Skeletal muscle tissue (tissue), 4 donors: ENCODE results near the gene DCUN1D1. TPM values are rescaled to one million over a fixed set of nuclear protein-coding genes. Genes with fewer than 3 reads are reported as not detected.

Experiments
- H3K27ac ChIP-seq: one replicate; pipeline ENCODE4 v1.7.0; 2013; ENCODE audit warnings: mild to moderate bottlenecking, low read depth, low read length, inconsistent platforms
- H3K27me3 ChIP-seq, 3 donors: one replicate each; pipeline ENCODE4 v1.7.0; 2013; ENCODE audit warnings: low read length in 3 of 3; ENCODE audit not compliant: control insufficient read depth in 3 of 3, insufficient read depth in 3 of 3
- H3K36me3 ChIP-seq, 3 donors: one replicate each; pipeline ENCODE4 v1.7.0; 2013; ENCODE audit warnings: low read length in 3 of 3; ENCODE audit not compliant: control insufficient read depth in 3 of 3, insufficient read depth in 3 of 3
- H3K4me1 ChIP-seq, 3 donors: one replicate each; pipeline ENCODE4 v1.7.0; 2013; ENCODE audit warnings: low read length in 3 of 3, mild to moderate bottlenecking in 3 of 3; ENCODE audit not compliant: control insufficient read depth in 3 of 3, insufficient read depth in 3 of 3
- H3K4me3 ChIP-seq, 3 donors: one replicate each; pipeline ENCODE4 v1.7.0; 2013; ENCODE audit warnings: low read length in 3 of 3
- H3K9ac ChIP-seq, 3 donors: one replicate each; pipeline ENCODE4 v1.7.0; 2013; ENCODE audit warnings: low read length in 3 of 3, mild to moderate bottlenecking in 3 of 3, moderate library complexity in 2 of 3, low read depth in 1 of 3
- H3K9me3 ChIP-seq, 3 donors: one replicate each; pipeline ENCODE4 v1.7.0; 2013; ENCODE audit warnings: low read length in 3 of 3; ENCODE audit not compliant: control insufficient read depth in 3 of 3
- total RNA-seq: library from RNA; depleted of rRNA; stranded (reverse); fragments of >200 nt; gene quantifications from one replicate; pipeline ENCODE4 v1.2.3, GENCODE V29; 2014
- donor health status: Osteomylitis.

The DCUN1D1 gene
- total RNA-seq, 1 donor from 2014 or later, result 11.5 TPM

DNA sequence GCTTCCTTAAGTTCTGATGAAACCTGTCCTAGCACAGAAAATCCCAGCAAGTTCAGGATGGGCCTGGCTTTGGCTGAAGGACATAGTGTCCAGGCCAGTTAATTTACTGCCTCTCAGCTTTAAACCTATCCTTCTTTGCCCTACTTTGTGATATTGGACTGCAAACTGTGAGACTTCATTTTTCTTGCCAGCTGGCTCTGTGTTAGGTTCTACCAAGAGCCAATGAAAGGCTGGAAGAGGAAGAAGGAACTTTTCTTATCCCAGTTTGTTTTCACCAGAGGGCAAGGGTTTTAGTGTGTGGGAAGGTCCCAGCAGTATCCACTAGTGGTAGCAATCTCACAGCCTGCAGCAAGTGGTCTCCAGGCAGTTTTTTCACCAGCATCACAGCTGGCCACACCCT, 18.2 kb downstream of the DCUN1D1 start:
- Histone ChIP-seq H3K9ac (no peak overlapping the region), H3K9me3 (no peaks in the 10 kb centered on the region), H3K36me3 (peaks cover 0 to 2% (median 0%) of the 10 kb centered on the region in 3 donors), H3K4me3 (no peak overlapping the region), H3K4me1 (peaks cover 16 to 30% (median 22%) of the 10 kb centered on the region in 3 donors), H3K27ac (no peak overlapping the region), H3K27me3 (no peaks in the 10 kb centered on the region)

DNA sequence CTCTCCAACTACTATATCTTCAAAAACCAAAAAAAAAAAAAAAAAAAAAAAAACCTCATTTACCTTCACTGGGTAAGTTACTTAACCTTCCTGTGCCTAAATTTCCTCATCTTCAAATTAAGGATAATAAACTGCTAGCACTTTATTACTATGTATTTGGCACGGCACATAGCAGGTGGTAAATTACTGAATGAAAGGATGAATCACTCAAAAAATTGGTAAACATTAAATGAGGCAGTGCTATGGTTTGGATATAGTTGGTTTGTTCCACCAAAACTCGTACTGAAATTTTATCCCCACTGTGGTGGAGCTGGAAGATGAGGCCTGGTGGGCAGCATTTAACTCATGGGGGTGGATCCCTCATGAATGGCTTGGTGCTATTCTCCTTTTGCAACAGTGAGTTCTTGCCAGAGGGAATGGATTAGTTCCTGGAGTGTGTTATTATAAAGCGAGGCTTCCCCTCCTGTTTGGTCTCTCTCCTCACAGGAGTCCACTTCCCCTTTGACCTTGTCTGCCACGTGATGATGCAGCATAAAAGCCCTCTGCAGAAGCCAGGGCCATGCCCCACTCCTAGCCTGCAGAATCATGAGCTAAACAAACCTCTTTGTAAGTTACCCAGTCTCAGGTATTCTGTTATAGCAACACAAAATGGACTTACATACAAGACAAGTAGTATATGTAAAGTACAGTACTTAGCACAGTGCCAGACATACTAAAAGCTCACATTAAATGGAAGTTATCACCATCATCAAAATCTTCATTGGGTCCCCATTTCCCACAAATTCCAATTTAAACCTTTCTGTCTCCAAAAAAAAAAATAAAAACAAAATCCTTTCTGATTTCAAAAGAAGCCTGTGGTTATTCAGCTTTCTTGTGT, 20.6 kb downstream of the DCUN1D1 start:
- H3K27me3 ChIP-seq, result no peaks in the 10 kb centered on the region
- no peak overlapping the region for H3K9ac ChIP-seq
- H3K4me1 ChIP-seq, result peaks cover 13 to 30% (median 15%) of the 10 kb centered on the region in 3 donors
- H3K4me3 ChIP-seq, result no peak overlapping the region
- H3K27ac ChIP-seq, result peak overlapping the region; percentile 5
- H3K36me3 ChIP-seq, result peaks cover 0 to 2% (median 0%) of the 10 kb centered on the region in 3 donors
- no peaks in the 10 kb centered on the region for H3K9me3 ChIP-seq

DNA sequence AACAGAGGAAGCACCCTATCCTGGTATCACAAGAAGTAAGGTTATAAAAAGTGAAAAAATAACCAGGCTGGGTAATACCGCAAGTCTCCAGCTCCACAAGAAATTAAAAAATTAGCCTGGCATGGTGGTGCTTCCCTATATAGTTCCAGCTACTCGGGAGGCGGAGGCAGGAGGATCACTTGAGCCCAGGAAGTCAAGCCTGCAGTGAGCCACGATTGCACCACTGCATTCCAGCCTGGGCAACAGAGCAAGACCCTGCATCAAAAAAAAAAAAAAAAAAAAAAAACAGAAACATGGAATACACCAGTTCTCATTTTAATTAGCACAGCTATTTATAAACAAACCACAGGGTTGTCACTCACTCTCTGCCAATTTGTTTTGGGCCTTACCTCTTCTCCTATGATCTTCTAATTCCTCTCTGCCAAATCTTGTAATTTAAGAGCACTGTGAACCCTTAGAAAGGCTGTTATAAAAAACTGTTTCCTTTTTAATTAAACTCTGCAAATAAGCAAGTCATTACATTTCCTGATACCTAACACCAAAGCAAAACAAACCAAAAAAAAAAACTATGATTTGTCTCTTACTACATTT, 22.6 kb downstream of the DCUN1D1 start:
- no peaks in the 10 kb centered on the region for H3K27me3 ChIP-seq
- no peak overlapping the region for H3K4me3 ChIP-seq
- no peak overlapping the region for H3K27ac ChIP-seq
- peaks cover 13 to 27% (median 15%) of the 10 kb centered on the region in 3 donors for H3K4me1 ChIP-seq
- no peak overlapping the region for H3K9ac ChIP-seq
- H3K36me3 ChIP-seq, result peaks cover 0 to 2% (median 0%) of the 10 kb centered on the region in 3 donors
- H3K9me3 ChIP-seq, result no peaks in the 10 kb centered on the region

DNA sequence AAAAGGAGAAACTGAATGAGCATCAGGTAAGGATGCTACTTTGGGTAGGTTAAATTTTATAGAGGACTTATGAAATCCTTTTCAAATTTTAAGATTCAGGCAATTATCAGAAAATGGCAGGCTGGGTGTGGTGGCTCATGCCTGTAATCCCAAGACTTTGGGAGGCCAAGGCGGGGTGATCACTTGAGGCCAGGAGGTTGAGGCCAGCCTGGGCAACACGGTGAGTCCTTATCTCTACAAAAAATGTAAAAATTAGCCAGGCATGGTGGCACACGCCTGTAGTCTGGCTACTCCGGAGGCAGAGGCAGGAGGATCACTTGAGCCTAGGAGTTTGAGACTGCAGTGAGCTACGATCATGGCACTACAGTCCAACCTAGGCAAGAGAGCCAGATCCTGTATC, 23.1 kb downstream of the DCUN1D1 start:
- Histone ChIP-seq H3K9me3 (no peaks in the 10 kb centered on the region), H3K27ac (no peak overlapping the region), H3K4me1 (peaks cover 10 to 25% (median 12%) of the 10 kb centered on the region in 3 donors), H3K9ac (no peak overlapping the region), H3K4me3 (no peak overlapping the region), H3K27me3 (no peaks in the 10 kb centered on the region), H3K36me3 (peaks cover 0 to 2% (median 0%) of the 10 kb centered on the region in 3 donors)

DNA sequence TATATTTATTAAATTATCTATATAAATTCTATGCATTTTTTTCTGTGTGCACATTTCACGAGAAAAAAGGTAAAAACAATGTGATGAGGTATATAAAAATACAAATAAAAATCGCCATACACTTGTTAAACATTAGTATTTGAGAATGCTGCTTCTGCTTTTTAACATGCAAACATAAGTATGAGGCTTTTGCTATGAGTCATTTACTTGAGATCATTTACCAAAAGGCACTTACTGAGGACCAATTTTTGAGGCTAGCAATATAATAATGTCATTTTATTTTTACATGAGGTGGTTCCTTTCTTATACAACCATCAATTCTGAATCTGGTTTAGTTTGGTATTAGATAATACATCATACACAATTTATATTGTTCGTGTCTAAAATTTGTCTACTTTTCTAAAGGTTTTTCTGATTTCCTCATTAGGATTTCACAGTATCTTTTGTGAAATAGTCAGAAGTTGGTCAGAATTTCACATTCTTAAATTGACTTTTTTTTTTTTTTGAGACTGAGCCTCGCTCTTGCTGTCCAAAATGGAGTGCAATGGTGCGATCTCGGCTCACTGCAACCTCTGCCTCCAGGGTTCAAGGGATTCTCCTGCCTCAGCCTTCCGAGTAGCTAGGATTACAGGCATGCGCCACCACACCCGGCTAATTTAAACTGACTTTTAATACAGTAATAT, 25.6 kb downstream of the DCUN1D1 start:
- Histone ChIP-seq H3K4me1 (peaks cover 0 to 7% (median 3%) of the 10 kb centered on the region in 3 donors), H3K36me3 (peaks cover 0 to 2% (median 2%) of the 10 kb centered on the region in 3 donors), H3K27me3 (no peaks in the 10 kb centered on the region), H3K27ac (no peak overlapping the region), H3K4me3 (no peak overlapping the region), H3K9ac (no peak overlapping the region), H3K9me3 (no peaks in the 10 kb centered on the region)

DNA sequence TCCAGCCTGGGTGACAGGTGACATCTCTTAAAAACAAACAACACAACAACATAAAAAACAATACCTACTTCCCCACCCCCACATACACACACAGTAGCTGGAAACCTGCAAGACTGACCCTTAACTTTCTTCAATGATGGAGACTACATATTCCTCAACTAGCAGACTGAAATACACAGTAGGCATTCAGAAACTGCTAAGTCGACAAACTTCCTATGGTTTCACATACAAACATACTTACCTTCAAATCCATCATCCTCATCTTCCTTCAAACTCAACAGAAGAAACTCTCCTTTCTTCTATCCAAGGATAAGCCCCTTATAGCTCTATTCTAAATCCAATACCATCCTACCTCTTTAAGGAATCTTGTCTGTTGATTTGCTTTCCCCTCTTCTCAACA, 30.6 kb downstream of the DCUN1D1 start:
- H3K9ac ChIP-seq, result no peak overlapping the region
- no peak overlapping the region for H3K27ac ChIP-seq
- no peak overlapping the region for H3K4me3 ChIP-seq
- H3K36me3 ChIP-seq, result peaks cover 0 to 15% (median 14%) of the 10 kb centered on the region in 3 donors
- H3K4me1 ChIP-seq, result no peaks in the 10 kb centered on the region
- no peaks in the 10 kb centered on the region for H3K9me3 ChIP-seq
- H3K27me3 ChIP-seq, result no peaks in the 10 kb centered on the region

DNA sequence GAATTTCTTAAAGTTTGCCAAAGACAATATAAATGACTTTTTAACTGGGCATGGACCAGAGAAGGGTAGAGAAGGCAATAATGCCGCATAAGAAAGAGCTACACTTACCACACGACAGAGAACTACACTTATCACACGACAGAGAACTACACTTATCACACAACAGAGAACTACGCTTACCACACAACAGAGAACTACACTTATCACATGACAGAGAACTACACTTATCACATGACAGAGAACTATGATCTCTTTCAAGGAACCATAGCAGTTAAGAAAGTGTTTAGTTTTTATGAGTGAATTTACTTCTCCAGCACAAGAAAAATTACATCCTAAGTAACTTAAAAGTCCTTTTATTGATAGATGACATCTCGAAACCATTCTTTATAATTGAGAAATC, 32.0 kb downstream of the DCUN1D1 start:
- H3K9me3 ChIP-seq, result no peaks in the 10 kb centered on the region
- no peaks in the 10 kb centered on the region for H3K4me1 ChIP-seq
- H3K27ac ChIP-seq, result no peak overlapping the region
- no peak overlapping the region for H3K9ac ChIP-seq
- no peak overlapping the region for H3K4me3 ChIP-seq
- H3K36me3 ChIP-seq, result peaks cover 0 to 17% (median 16%) of the 10 kb centered on the region in 3 donors
- no peaks in the 10 kb centered on the region for H3K27me3 ChIP-seq

DNA sequence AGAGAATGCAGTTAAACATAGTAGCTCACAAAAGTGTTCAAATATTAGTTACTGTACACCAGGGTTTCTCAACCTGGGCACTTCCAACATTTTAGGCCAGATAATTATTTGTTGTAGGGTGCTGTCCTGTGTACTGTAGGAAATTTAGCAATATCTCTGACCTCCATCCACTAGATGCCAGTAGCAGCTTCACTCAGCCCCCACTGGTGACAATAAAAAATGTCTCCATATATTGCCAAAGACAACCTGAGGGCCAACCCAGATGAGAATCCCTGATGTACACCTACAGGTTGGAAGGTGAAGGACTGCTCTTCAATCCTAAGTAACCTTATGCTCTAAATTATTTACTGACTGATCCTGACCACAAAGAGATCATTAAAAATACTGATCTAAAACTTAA, 32.5 kb downstream of the DCUN1D1 start:
- Histone ChIP-seq H3K4me1 (no peaks in the 10 kb centered on the region), H3K4me3 (no peak overlapping the region), H3K27me3 (no peaks in the 10 kb centered on the region), H3K27ac (no peak overlapping the region), H3K9ac (no peak overlapping the region), H3K9me3 (no peaks in the 10 kb centered on the region), H3K36me3 (peaks cover 0 to 17% (median 16%) of the 10 kb centered on the region in 3 donors)

DNA sequence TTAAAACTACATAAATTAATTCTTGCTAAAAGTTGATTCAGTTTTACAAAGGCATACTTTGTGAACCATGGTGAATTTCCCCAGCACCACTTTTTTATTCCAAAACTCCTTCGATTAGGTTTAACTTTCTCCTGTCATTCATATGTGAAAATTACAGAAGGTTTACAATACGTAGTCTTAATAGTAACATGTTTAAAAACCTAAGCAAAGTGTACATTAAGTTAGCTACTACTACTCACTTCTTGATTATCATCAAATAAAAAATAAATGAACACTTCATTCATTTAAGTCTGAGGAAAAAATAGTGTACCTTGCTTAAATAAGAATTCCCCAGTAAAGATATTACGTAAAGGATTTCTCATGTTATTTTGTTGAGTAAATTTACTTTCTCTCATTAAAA, 38.6 kb downstream of the DCUN1D1 start:
- no peaks in the 10 kb centered on the region for H3K27me3 ChIP-seq
- H3K4me1 ChIP-seq, result peaks cover 0 to 4% (median 4%) of the 10 kb centered on the region in 3 donors
- no peak overlapping the region for H3K9ac ChIP-seq
- H3K9me3 ChIP-seq, result no peaks in the 10 kb centered on the region
- H3K36me3 ChIP-seq, result peaks cover 0 to 15% (median 6%) of the 10 kb centered on the region in 3 donors
- H3K27ac ChIP-seq, result no peak overlapping the region
- H3K4me3 ChIP-seq, result no peak overlapping the region
